ENCODE measurements around the gene STK24.
"Not testable (repeated sequence)": the region's sequence is repeated elsewhere in the genome, so short reads cannot be mapped to it uniquely, and the experiment has no call there.

The STK24 gene

GRCh38 chr13:98415326-98416070 lies 161.4 kb downstream of the STK24 start:
- no CpG with 5 or more reads among the region's 18 CpGs for WGBS (ENCODE audit: extremely low coverage, insufficient coverage, insufficient read length)
- no peak overlapping the region for H3K18ac ChIP-seq (ENCODE audit: low read length)
- no peak overlapping the region for H4K8ac ChIP-seq (ENCODE audit: low read depth, low read length)
- no peak overlapping the region for H3K27ac ChIP-seq (ENCODE audit: low read depth, low read length)
- H2AK5ac ChIP-seq (ENCODE audit: low read length) = no peak overlapping the region
- H3K14ac ChIP-seq (ENCODE audit: low read length) = no peak overlapping the region
- no peak overlapping the region for H3K4ac ChIP-seq (ENCODE audit: low read depth, low read length)
- H3K79me2 ChIP-seq (ENCODE audit: control insufficient read depth, insufficient read depth, low read length, poor library complexity) = no peaks in the 10 kb centered on the region
- H3K23ac ChIP-seq (ENCODE audit: low read length) = no peak overlapping the region
- H3K4me3 ChIP-seq (ENCODE audit: low read depth, low read length) = no peak overlapping the region
- no peak overlapping the region for H3K9ac ChIP-seq (ENCODE audit: low read length)
- no peak overlapping the region for H4K91ac ChIP-seq (ENCODE audit: low read depth, low read length)
- no peak overlapping the region for H2BK12ac ChIP-seq (ENCODE audit: low read length)
- H3K4me2 ChIP-seq (ENCODE audit: low read length) = no peak overlapping the region
- peaks cover 15 to 33% of the 10 kb centered on the region in 2 experiments for H3K36me3 ChIP-seq (ENCODE audit: control insufficient read depth in 1 of 2, insufficient read depth in 2 of 2, low read length in 2 of 2)
- no peak overlapping the region for H2BK120ac ChIP-seq (ENCODE audit: insufficient read depth, low read length, poor library complexity)
- H3K4me1 ChIP-seq (ENCODE audit: control insufficient read depth in 1 of 2, insufficient read depth in 2 of 2, low read length in 2 of 2) = peaks cover 4 to 6% of the 10 kb centered on the region in 2 experiments
- H3K9me3 ChIP-seq (ENCODE audit: insufficient read depth, low read depth, low read length) = peaks cover 2% of the 10 kb centered on the region
- no peak overlapping the region for H4K12ac ChIP-seq (ENCODE audit: low read depth, low read length)
- H2BK5ac ChIP-seq (ENCODE audit: low read depth, low read length, poor library complexity) = no peak overlapping the region
- H2AFZ ChIP-seq (ENCODE audit: insufficient read depth, low read length, poor library complexity) = no peak overlapping the region
- no peak for DNase-seq
- H3K27me3 ChIP-seq (ENCODE audit: insufficient read depth, low read length) = no peaks in the 10 kb centered on the region
- H3K79me1 ChIP-seq (ENCODE audit: low read length) = no peaks in the 10 kb centered on the region

- Histone ChIP-seq H2BK5ac (ENCODE audit: low read depth, low read length, poor library complexity) (no peak overlapping the region), H2BK120ac (ENCODE audit: insufficient read depth, low read length, poor library complexity) (no peak overlapping the region), H2AFZ (ENCODE audit: insufficient read depth, low read length, poor library complexity) (no peak overlapping the region), H4K91ac (ENCODE audit: low read depth, low read length) (no peak overlapping the region), H3K27ac (ENCODE audit: low read depth, low read length) (no peak overlapping the region), H3K36me3 (ENCODE audit: control insufficient read depth in 1 of 2, insufficient read depth in 2 of 2, low read length in 2 of 2) (peaks cover 8 to 33% of the 10 kb centered on the region in 2 experiments), H3K23ac (ENCODE audit: low read length) (no peak overlapping the region), H3K9ac (ENCODE audit: low read length) (no peak overlapping the region), H3K27me3 (ENCODE audit: insufficient read depth, low read length) (no peaks in the 10 kb centered on the region), H3K4me2 (ENCODE audit: low read length) (no peak overlapping the region), H3K14ac (ENCODE audit: low read length) (no peak overlapping the region), H3K79me1 (ENCODE audit: low read length) (no peaks in the 10 kb centered on the region), H3K4me3 (ENCODE audit: low read depth, low read length) (no peak overlapping the region), H3K79me2 (ENCODE audit: control insufficient read depth, insufficient read depth, low read length, poor library complexity) (no peaks in the 10 kb centered on the region), H3K4ac (ENCODE audit: low read depth, low read length) (no peak overlapping the region), H4K8ac (ENCODE audit: low read depth, low read length) (no peak overlapping the region), H2BK12ac (ENCODE audit: low read length) (no peak overlapping the region), H3K18ac (ENCODE audit: low read length) (no peak overlapping the region), H4K12ac (ENCODE audit: low read depth, low read length) (no peak overlapping the region), H3K4me1 (ENCODE audit: control insufficient read depth in 1 of 2, insufficient read depth in 2 of 2, low read length in 2 of 2) (peaks cover 4 to 6% of the 10 kb centered on the region in 2 experiments), H3K9me3 (ENCODE audit: insufficient read depth, low read depth, low read length) (peaks cover 2% of the 10 kb centered on the region), H2AK5ac (ENCODE audit: low read length) (no peak overlapping the region)
- DNase-seq = no peak
- no CpG with 5 or more reads among the region's 7 CpGs for WGBS (ENCODE audit: extremely low coverage, insufficient coverage, insufficient read length)
Observed at GRCh38 chr13:98413796-98414195, 163.1 kb downstream of the STK24 start.

GRCh38 chr13:98413278-98413677 lies 163.6 kb downstream of the STK24 start:
- not testable (repeated sequence) for H3K4ac ChIP-seq (ENCODE audit: low read depth, low read length); H2BK120ac ChIP-seq (ENCODE audit: insufficient read depth, low read length, poor library complexity); H3K9ac ChIP-seq (ENCODE audit: low read length); H3K79me1 ChIP-seq (ENCODE audit: low read length); H3K4me2 ChIP-seq (ENCODE audit: low read length); H3K18ac ChIP-seq (ENCODE audit: low read length); H3K14ac ChIP-seq (ENCODE audit: low read length); H4K91ac ChIP-seq (ENCODE audit: low read depth, low read length); H3K23ac ChIP-seq (ENCODE audit: low read length); H3K4me3 ChIP-seq (ENCODE audit: low read depth, low read length); H3K4me1 ChIP-seq (ENCODE audit: control insufficient read depth in 1 of 2, insufficient read depth in 2 of 2, low read length in 2 of 2); H2AFZ ChIP-seq (ENCODE audit: insufficient read depth, low read length, poor library complexity); H4K8ac ChIP-seq (ENCODE audit: low read depth, low read length); DNase-seq; H4K12ac ChIP-seq (ENCODE audit: low read depth, low read length); H3K27ac ChIP-seq (ENCODE audit: low read depth, low read length); H2AK5ac ChIP-seq (ENCODE audit: low read length); H3K27me3 ChIP-seq (ENCODE audit: insufficient read depth, low read length); H3K9me3 ChIP-seq (ENCODE audit: insufficient read depth, low read depth, low read length); H2BK12ac ChIP-seq (ENCODE audit: low read length); H3K79me2 ChIP-seq (ENCODE audit: control insufficient read depth, insufficient read depth, low read length, poor library complexity); H2BK5ac ChIP-seq (ENCODE audit: low read depth, low read length, poor library complexity)
- WGBS (ENCODE audit: extremely low coverage, insufficient coverage, insufficient read length) = no CpG with 5 or more reads among the region's 3 CpGs
- peaks cover 8 to 29% of the 10 kb centered on the region in 2 experiments for H3K36me3 ChIP-seq (ENCODE audit: control insufficient read depth in 1 of 2, insufficient read depth in 2 of 2, low read length in 2 of 2)

- Histone ChIP-seq H3K9ac (ENCODE audit: low read length) (no peak overlapping the region), H3K4ac (ENCODE audit: low read depth, low read length) (no peak overlapping the region), H3K23ac (ENCODE audit: low read length) (no peak overlapping the region), H2AFZ (ENCODE audit: insufficient read depth, low read length, poor library complexity) (no peak overlapping the region), H3K27ac (ENCODE audit: low read depth, low read length) (no peak overlapping the region), H3K4me1 (ENCODE audit: control insufficient read depth in 1 of 2, insufficient read depth in 2 of 2, low read length in 2 of 2) (peaks cover 3 to 5% of the 10 kb centered on the region in 2 experiments), H3K9me3 (ENCODE audit: insufficient read depth, low read depth, low read length) (no peaks in the 10 kb centered on the region), H3K18ac (ENCODE audit: low read length) (no peak overlapping the region), H3K4me2 (ENCODE audit: low read length) (no peak overlapping the region), H3K79me1 (ENCODE audit: low read length) (no peaks in the 10 kb centered on the region), H4K8ac (ENCODE audit: low read depth, low read length) (no peak overlapping the region), H4K91ac (ENCODE audit: low read depth, low read length) (no peak overlapping the region), H3K4me3 (ENCODE audit: low read depth, low read length) (no peak overlapping the region), H2AK5ac (ENCODE audit: low read length) (no peak overlapping the region), H3K36me3 (ENCODE audit: control insufficient read depth in 1 of 2, insufficient read depth in 2 of 2, low read length in 2 of 2) (peaks cover 5 to 27% of the 10 kb centered on the region in 2 experiments), H3K27me3 (ENCODE audit: insufficient read depth, low read length) (no peaks in the 10 kb centered on the region), H4K12ac (ENCODE audit: low read depth, low read length) (no peak overlapping the region), H3K79me2 (ENCODE audit: control insufficient read depth, insufficient read depth, low read length, poor library complexity) (no peaks in the 10 kb centered on the region), H2BK12ac (ENCODE audit: low read length) (no peak overlapping the region), H2BK120ac (ENCODE audit: insufficient read depth, low read length, poor library complexity) (no peak overlapping the region), H3K14ac (ENCODE audit: low read length) (no peak overlapping the region), H2BK5ac (ENCODE audit: low read depth, low read length, poor library complexity) (no peak overlapping the region)
- peak; percentile 13 to 38 for DNase-seq
- WGBS (ENCODE audit: extremely low coverage, insufficient coverage, insufficient read length) = no CpG with 5 or more reads among the region's 16 CpGs
Observed at GRCh38 chr13:98411617-98412265, 165.2 kb downstream of the STK24 start.
